H1 (cell line): Measurements from ENCODE around the gene EEPD1. TPM values are rescaled to one million over a fixed set of nuclear protein-coding genes. Genes with fewer than 3 reads are reported as not detected.

ENCODE experiments used
- CTCF ChIA-PET: fragments of 300-600 bp; sonication (Branson Sonifier 250); formaldehyde crosslinking; loops from one replicate; lab custom pipeline; 2021; ENCODE audit not compliant: partially characterized antibody; lab: Charles Lee
- POLR2A ChIA-PET: fragments of 300-600 bp; sonication (Branson Sonifier 250); formaldehyde crosslinking; loops from one replicate; lab custom pipeline; 2021; ENCODE audit warnings: inconsistent platforms; ENCODE audit not compliant: partially characterized antibody; lab: Charles Lee
- DNase-seq, 2 experiments: peaks; one replicate each; pipeline versions ENCODE4 v3.0.0 to v3.0.0-alpha.2; 2010 to 2022; ENCODE audit warnings: low spot score in 2 of 2, low read depth in 1 of 2, mixed read lengths in 1 of 2
- FAIRE-seq: peaks from 2 replicates; lab custom pipeline; 2011; peaks lifted over from hg19 to GRCh38; lab: Jason Lieb, UNC
- H2AFZ ChIP-seq: 2 replicates; pipeline ENCODE4 v1.8.1; 2012; ENCODE audit warnings: low read length, inconsistent platforms
- H2AK5ac ChIP-seq: 2 replicates; pipeline ENCODE4 v1.6.1; 2013; ENCODE audit warnings: low read depth, low read length
- H2BK120ac ChIP-seq: replicated peaks from 2 replicates; pipeline ENCODE3; 2013; ENCODE audit warnings: low read depth, low read length, inconsistent platforms
- H2BK12ac ChIP-seq: 2 replicates; pipeline ENCODE4 v1.6.1; 2013; ENCODE audit warnings: low read depth, low read length
- H2BK15ac ChIP-seq: 2 replicates; pipeline ENCODE4 v1.6.1; 2013; ENCODE audit warnings: low read length
- H2BK20ac ChIP-seq: 2 replicates; pipeline ENCODE4 v1.6.1; 2013; ENCODE audit warnings: low read length
- H2BK5ac ChIP-seq: 2 replicates; pipeline ENCODE4 v1.6.1; 2013; ENCODE audit warnings: low read depth, low read length
- H3K14ac ChIP-seq: 2 replicates; pipeline ENCODE4 v1.6.1; 2013; ENCODE audit warnings: inconsistent platforms; ENCODE audit not compliant: insufficient read length
- H3K18ac ChIP-seq: 2 replicates; pipeline ENCODE4 v1.6.1; 2013; ENCODE audit warnings: low read length; ENCODE audit errors: extremely low read depth
- H3K23ac ChIP-seq: 2 replicates; pipeline ENCODE4 v1.6.1; 2013; ENCODE audit warnings: inconsistent platforms; ENCODE audit not compliant: insufficient read length
- H3K23me2 ChIP-seq: 2 replicates; pipeline ENCODE4 v1.6.1; 2013; ENCODE audit warnings: low read depth, low read length
- H3K27ac ChIP-seq: 2 replicates; pipeline ENCODE4 v1.6.1; 2011; ENCODE audit warnings: low read depth, low read length, inconsistent platforms
- H3K27me3 ChIP-seq, 4 experiments: replicated peaks in 1 of 4; 1 replicate in 1 of 4; 2 replicates in 3 of 4; pipeline versions ENCODE4 v1.6.1 to v1.8.1; 2011 to 2013; ENCODE audit warnings: low read length in 3 of 4, mild to moderate bottlenecking in 3 of 4, inconsistent platforms in 2 of 4, mixed read lengths in 2 of 4, moderate library complexity in 1 of 4; ENCODE audit not compliant: control insufficient read depth in 3 of 4, insufficient read depth in 3 of 4; ENCODE audit errors: extremely low read depth in 1 of 4
- H3K36me3 ChIP-seq, 4 experiments: 2 replicates each; pipeline versions ENCODE4 v1.6.1 to v1.8.1; 2011 to 2013; ENCODE audit warnings: mild to moderate bottlenecking in 4 of 4, low read length in 3 of 4, moderate library complexity in 2 of 4, control low read depth in 1 of 4, inconsistent platforms in 1 of 4; ENCODE audit not compliant: insufficient read depth in 4 of 4, control insufficient read depth in 2 of 4
- H3K4ac ChIP-seq: replicated peaks from 2 replicates; pipeline ENCODE3; 2013; ENCODE audit warnings: low read length, low read depth, mixed read lengths, inconsistent platforms; ENCODE audit not compliant: insufficient read length
- H3K4me1 ChIP-seq, 4 experiments: replicated peaks in 1 of 4; 1 replicate in 1 of 4; 2 replicates in 3 of 4; pipeline versions ENCODE4 v1.6.1 to v1.8.1; 2011 to 2013; ENCODE audit warnings: low read length in 3 of 4, inconsistent platforms in 2 of 4, mixed read lengths in 1 of 4; ENCODE audit not compliant: insufficient read depth in 4 of 4, control insufficient read depth in 3 of 4
- H3K4me2 ChIP-seq, 2 experiments: 2 replicates each; pipeline versions ENCODE4 v1.6.1 to v1.8.1; 2011 to 2013; ENCODE audit warnings: low read depth in 2 of 2, low read length in 2 of 2, control low read depth in 1 of 2, inconsistent platforms in 1 of 2, mild to moderate bottlenecking in 1 of 2; ENCODE audit not compliant: insufficient read depth in 1 of 2
- H3K4me3 ChIP-seq, 4 experiments: fragments of 200-600, 300-600 bp in 1 of 4; sonication (generic), shearing (Covaris generic), sonication (Bioruptor Twin) in 1 of 4; 2 replicates each; pipeline versions ENCODE4 v1.5.1 to v1.8.1; 2011 to 2016; ENCODE audit warnings: low read length in 4 of 4, low read depth in 3 of 4, control low read depth in 2 of 4, inconsistent platforms in 2 of 4, mild to moderate bottlenecking in 2 of 4, mixed read lengths in 1 of 4, moderate library complexity in 1 of 4; ENCODE audit not compliant: insufficient read depth in 2 of 4; ENCODE audit errors: extremely low read depth in 1 of 4
- H3K56ac ChIP-seq: replicated peaks from 2 replicates; pipeline ENCODE3; 2013; ENCODE audit warnings: low read depth, mild to moderate bottlenecking, mixed read lengths, low read length, inconsistent platforms; ENCODE audit not compliant: insufficient read length
- H3K79me1 ChIP-seq: 2 replicates; pipeline ENCODE4 v1.6.1; 2013; ENCODE audit warnings: low read depth, low read length, control low read depth
- H3K79me2 ChIP-seq, 2 experiments: 2 replicates each; pipeline versions ENCODE4 v1.6.1 to v1.8.1; 2012 to 2013; ENCODE audit warnings: low read length in 2 of 2, mild to moderate bottlenecking in 2 of 2, inconsistent platforms in 1 of 2; ENCODE audit not compliant: insufficient read depth in 2 of 2, control insufficient read depth in 1 of 2
- H3K9ac ChIP-seq, 4 experiments: replicated peaks in 1 of 4; 1 replicate in 1 of 4; 2 replicates in 3 of 4; pipeline versions ENCODE4 v1.6.1 to v1.8.1; 2011 to 2013; ENCODE audit warnings: low read depth in 3 of 4, low read length in 3 of 4, control low read depth in 2 of 4, mild to moderate bottlenecking in 2 of 4, moderate library complexity in 2 of 4, inconsistent platforms in 1 of 4; ENCODE audit errors: extremely low read depth in 1 of 4
- H3K9me3 ChIP-seq, 2 experiments: 2 replicates each; pipeline versions ENCODE4 v1.6.1 to v1.8.1; 2012 to 2013; ENCODE audit warnings: mild to moderate bottlenecking in 2 of 2, moderate library complexity in 2 of 2, control low read depth in 1 of 2, inconsistent platforms in 1 of 2, low read depth in 1 of 2, low read length in 1 of 2, mixed read lengths in 1 of 2; ENCODE audit not compliant: insufficient read depth in 2 of 2
- H4K20me1 ChIP-seq, 2 experiments: replicated peaks in 1 of 2; 2 replicates each; pipeline versions ENCODE3 to v1.8.1; 2011 to 2013; ENCODE audit warnings: inconsistent platforms in 2 of 2, low read length in 2 of 2, mild to moderate bottlenecking in 1 of 2; ENCODE audit not compliant: insufficient read depth in 2 of 2, control insufficient read depth in 1 of 2
- H4K5ac ChIP-seq: 2 replicates; pipeline ENCODE4 v1.6.1; 2013; ENCODE audit warnings: low read length, low read depth, mixed read lengths, inconsistent platforms; ENCODE audit not compliant: insufficient read length
- H4K8ac ChIP-seq: 2 replicates; pipeline ENCODE4 v1.8.0; 2013; ENCODE audit warnings: mild to moderate bottlenecking, moderate library complexity, low read length, inconsistent platforms; ENCODE audit not compliant: insufficient read depth; ENCODE audit errors: extremely low read depth
- H4K91ac ChIP-seq: replicated peaks from 2 replicates; pipeline ENCODE3; 2013; ENCODE audit warnings: low read length, mixed read lengths, inconsistent platforms; ENCODE audit not compliant: insufficient read length
- CEBPB ChIP-seq: IDR thresholded peaks from 2 replicates; pipeline ENCODE4 v1.6.1; 2012; ENCODE audit warnings: low read depth, low read length
- CHD1 ChIP-seq: IDR thresholded peaks from 2 replicates; pipeline ENCODE4 v1.6.1; 2012; ENCODE audit warnings: low read depth, low read length, improper control_type of control experiment
- EGR1 ChIP-seq: IDR thresholded peaks from 2 replicates; pipeline ENCODE4 v1.6.1; 2011; ENCODE audit warnings: low read depth, low read length, borderline replicate concordance
- FOSL1 ChIP-seq: IDR thresholded peaks from 2 replicates; pipeline ENCODE4 v1.6.1; 2011; ENCODE audit warnings: mild to moderate bottlenecking, low read depth, low read length, moderate library complexity; ENCODE audit not compliant: insufficient read depth
- GTF2F1 ChIP-seq: IDR thresholded peaks from 2 replicates; pipeline ENCODE4 v1.6.1; 2012; ENCODE audit warnings: low read depth, low read length, improper control_type of control experiment, borderline replicate concordance
- HDAC2 ChIP-seq, 2 experiments: fragments of 300-600 bp in 1 of 2; sonication (generic) in 1 of 2; IDR thresholded peaks; 2 replicates each; pipeline ENCODE4 v1.6.1; 2011 to 2012; ENCODE audit warnings: low read depth in 2 of 2, low read length in 2 of 2, mild to moderate bottlenecking in 2 of 2, moderate library complexity in 2 of 2, borderline replicate concordance in 1 of 2, inconsistent platforms in 1 of 2
- JUND ChIP-seq: IDR thresholded peaks from 2 replicates; pipeline ENCODE4 v1.6.1; 2011; ENCODE audit warnings: mild to moderate bottlenecking, improper control_type of control experiment, low read length
- KDM1A ChIP-seq: fragments of 200-600, 300-600 bp; sonication (generic); IDR thresholded peaks from 2 replicates; pipeline ENCODE4 v1.7.1; 2016; ENCODE audit warnings: mild to moderate bottlenecking, low read length, borderline replicate concordance
- NANOG ChIP-seq: IDR thresholded peaks from 2 replicates; pipeline ENCODE4 v1.6.1; 2011; ENCODE audit warnings: low read length, low read depth, mild to moderate bottlenecking, inconsistent platforms; ENCODE audit not compliant: insufficient read depth, poor library complexity, severe bottlenecking
- SIN3A ChIP-seq, 2 experiments: IDR thresholded peaks in 1 of 2; conservative IDR thresholded peaks in 1 of 2; 2 replicates each; pipeline ENCODE4 v1.6.1; 2011 to 2012; ENCODE audit warnings: low read length in 2 of 2, improper control_type of control experiment in 1 of 2, low read depth in 1 of 2, mild to moderate bottlenecking in 1 of 2
- SP1 ChIP-seq: IDR thresholded peaks from 2 replicates; pipeline ENCODE4 v1.6.1; 2011; ENCODE audit warnings: low read depth, low read length
- USF2 ChIP-seq: IDR thresholded peaks from 2 replicates; pipeline ENCODE4 v1.6.1; 2011; ENCODE audit warnings: low read length, improper control_type of control experiment
- ZNF274 ChIP-seq: IDR thresholded peaks from 2 replicates; pipeline ENCODE4 v1.7.0; 2012; ENCODE audit warnings: low read length, borderline replicate concordance; ENCODE audit errors: extremely low read depth
- WGBS, 2 experiments: shearing (Covaris generic) in 1 of 2; methylation state at CpG; one replicate each; pipeline versions ENCODE4 v1.1.6 to v1.1.7; 2013 to 2015; ENCODE audit warnings: low lambda C conversion rate in 2 of 2, mixed read lengths in 2 of 2, inconsistent platforms in 1 of 2, low coverage in 1 of 2, missing lambda C conversion rate in 1 of 2; ENCODE audit not compliant: insufficient replicate concordance in 2 of 2, insufficient coverage in 1 of 2, insufficient read length in 1 of 2; ENCODE audit errors: extremely low coverage in 1 of 2, missing lambda C conversion rate in 1 of 2; 5-methylcytosine and 5-hydroxymethylcytosine counted together
- polyA plus RNA-seq, 7 experiments: library from polyadenylated mRNA; depleted of rRNA in 3 of 7; stranded (reverse) in 5 of 7; unstranded in 2 of 7; fragments of >200 nt in 5 of 7; fragments of 200-250 nt in 2 of 7; gene quantifications; 1 replicate in 5 of 7; 2 replicates in 1 of 7; 4 replicates in 1 of 7; pipeline versions ENCODE4 v1.2.1 to v1.2.3, GENCODE V29; 2011 to 2013; ENCODE audit warnings: missing spikeins in 2 of 7, mixed read lengths in 2 of 7
- total RNA-seq: library from RNA; stranded (reverse); fragmentation: NEBNext Ultra II Directional; extraction: Animal tissue kit (Norgen Biotek cat#: 25700); gene quantifications from 2 replicates; pipeline ENCODE4 v1.2.1, GENCODE V29; 2021

Gene EEPD1
- total and polyA plus RNA-seq, 2 of the 8 experiments (the other 6 are each of a cell fraction or from before 2014, with no cell fraction given), result 3.1 to 7.8 TPM

DNA sequence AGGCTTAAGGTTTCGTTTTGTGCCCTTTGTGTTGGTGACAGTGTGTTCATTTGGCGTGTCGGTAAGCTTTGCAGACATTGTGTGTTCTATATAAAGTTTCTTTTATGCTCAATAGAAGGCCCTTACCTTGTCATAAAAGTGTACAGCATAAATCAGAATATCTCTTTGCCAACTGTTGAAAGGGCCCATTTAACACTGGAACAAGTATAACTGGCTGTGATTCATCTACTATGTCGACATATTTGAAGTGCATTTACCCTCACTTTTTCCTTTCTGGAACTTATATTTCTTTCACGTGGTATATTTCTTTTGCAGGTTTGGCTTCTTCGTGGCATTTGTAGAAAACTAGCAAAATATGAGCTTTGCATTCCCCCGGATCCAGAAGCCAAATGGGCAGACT is 32.7 kb downstream of the EEPD1 start:
- H3K23me2 ChIP-seq, result no peaks in the 10 kb centered on the region
- CTCF ChIA-PET, result interaction anchor here (0.9 to 1.0 kb wide), 2 partner anchors 24 to 158 kb away, joined by 3 to 4 read pairs; no protein-coding TSS in a partner anchor
- POLR2A ChIA-PET, result no interaction called here
- no peak for DNase-seq
- no peaks in the 10 kb centered on the region for H4K20me1 ChIP-seq
- no peak overlapping the region for H4K5ac ChIP-seq
- H3K18ac ChIP-seq, result no peak overlapping the region
- H3K9ac ChIP-seq, result no peak overlapping the region
- H3K79me2 ChIP-seq, result no peaks in the 10 kb centered on the region
- no peak overlapping the region for H2AFZ ChIP-seq
- no peak overlapping the region for H3K23ac ChIP-seq
- H2BK15ac ChIP-seq, result no peak overlapping the region
- no peaks in the 10 kb centered on the region for H3K9me3 ChIP-seq
- H3K56ac ChIP-seq, result no peak overlapping the region
- no peak overlapping the region for H3K14ac ChIP-seq
- no peak overlapping the region for H4K91ac ChIP-seq
- H4K8ac ChIP-seq, result no peak overlapping the region
- no peak overlapping the region for H2AK5ac ChIP-seq
- H3K4me1 ChIP-seq, result peaks cover 0 to 3% (median 0%) of the 10 kb centered on the region in 4 experiments; a peak in 1 of 7 replicates
- no peak overlapping the region for H2BK20ac ChIP-seq
- no peaks in the 10 kb centered on the region for H3K27me3 ChIP-seq
- H3K4ac ChIP-seq, result no peak overlapping the region
- no peak overlapping the region for H2BK5ac ChIP-seq
- no peak overlapping the region for H2BK120ac ChIP-seq
- no peaks in the 10 kb centered on the region; the same call in 1 of the 2 replicates for H3K79me1 ChIP-seq
- no peak overlapping the region for H3K4me3 ChIP-seq
- no peak overlapping the region for H3K27ac ChIP-seq
- no peak overlapping the region for H2BK12ac ChIP-seq
- no peak for FAIRE-seq
- WGBS, 2 experiments, result 91% methylated on average over 7 of the region's 7 CpGs; no CpG with 5 or more reads in 1 of the 2 experiments
- no peak overlapping the region for H3K4me2 ChIP-seq
- H3K36me3 ChIP-seq, result no peaks in the 10 kb centered on the region
- no peak for TF ChIP-seq ZNF274
- TF ChIP-seq SIN3A (conservative IDR thresholded peaks at IDR 0.05 in 1 of 2, IDR thresholded peaks at IDR 0.05 in 1 of 2; ENCODE audit: low read depth in 1 of 2, low read length in 2 of 2), result no peak
- TF ChIP-seq SP1, result no peak
- no peak for TF ChIP-seq KDM1A
- no peak for TF ChIP-seq EGR1
- no peak for TF ChIP-seq NANOG
- no peak for TF ChIP-seq CHD1
- TF ChIP-seq HDAC2 (IDR thresholded peaks at IDR 0.05; ENCODE audit: borderline replicate concordance in 1 of 2, low read depth in 2 of 2, low read length in 2 of 2), result no peak
- no peak for TF ChIP-seq FOSL1
- no peak for TF ChIP-seq CEBPB
- no peak for TF ChIP-seq GTF2F1
- TF ChIP-seq JUND, result no peak
- TF ChIP-seq USF2, result no peak
